T-helper 9 cell (primary cell): ENCODE data around the gene DLK1.

ENCODE experiments used
- DNase-seq: peaks from one replicate; pipeline ENCODE4 v3.0.0-alpha.2; 2020

Gene DLK1

GRCh38 chr14:100762901-100763300 lies 36.2 kb downstream of the DLK1 start:
- DNase-seq: no peak

GRCh38 chr14:100764471-100765115 lies 37.9 kb downstream of the DLK1 start:
- DNase-seq: no peak

GRCh38 chr14:100765296-100765695 lies 38.6 kb downstream of the DLK1 start:
- no peak for DNase-seq

- DNase-seq: no peak
Measured at GRCh38 chr14:100765991-100766390, 39.3 kb downstream of the DLK1 start.

- DNase-seq: no peak
Measured at GRCh38 chr14:100767003-100767787, 40.5 kb downstream of the DLK1 start.

GRCh38 chr14:100767788-100768536 lies 41.3 kb downstream of the DLK1 start:
- DNase-seq: no peak

- no peak for DNase-seq
Measured at GRCh38 chr14:100769035-100769939, 42.6 kb downstream of the DLK1 start.

- no peak for DNase-seq
Measured at GRCh38 chr14:100770046-100770445, 43.4 kb downstream of the DLK1 start.

GRCh38 chr14:100770605-100771120 lies 44.0 kb downstream of the DLK1 start:
- DNase-seq: no peak

- no peak for DNase-seq
Measured at GRCh38 chr14:100771121-100771800, 44.6 kb downstream of the DLK1 start.

- DNase-seq: no peak
Measured at GRCh38 chr14:100772607-100773165, 46.0 kb downstream of the DLK1 start.

GRCh38 chr14:100773331-100774163 lies 46.9 kb downstream of the DLK1 start:
- DNase-seq: no peak

GRCh38 chr14:100774164-100774537 lies 47.5 kb downstream of the DLK1 start:
- DNase-seq: no peak

- no peak for DNase-seq
Measured at GRCh38 chr14:100775351-100775830, 48.7 kb downstream of the DLK1 start.

GRCh38 chr14:100775831-100776591 lies 49.3 kb downstream of the DLK1 start:
- no peak for DNase-seq

- DNase-seq: no peak
Measured at GRCh38 chr14:100776681-100777365, 50.1 kb downstream of the DLK1 start.

GRCh38 chr14:100777366-100777817 lies 50.7 kb downstream of the DLK1 start:
- DNase-seq: no peak

- DNase-seq: no peak
Measured at GRCh38 chr14:100777818-100778525, 51.3 kb downstream of the DLK1 start.
